Heart right ventricle (tissue), 16 donors: ENCODE measurements around the gene CFAP61. TPM values are rescaled to one million over a fixed set of nuclear protein-coding genes. Genes with fewer than 3 reads are reported as not detected.
A peak's percentile ranks its signal among the peaks of the same experiment; 100 is the strongest.
"Not testable (repeated sequence)": the region's sequence is repeated elsewhere in the genome, so short reads cannot be mapped to it uniquely, and the experiment has no call there.

Source experiments
- ATAC-seq, 8 donors: fragments of 200-7000 bp; cut with Tn5 transposase; one replicate each; pipeline ENCODE4 v1.9.1; 2020; ENCODE audit warnings: mild to moderate bottlenecking in 8 of 8, moderate library complexity in 8 of 8, moderate number of reproducible peaks in 1 of 8
- DNase-seq, 2 donors: peaks; one replicate each; pipeline ENCODE4 v3.0.0-alpha.2; 2020
- H3K27ac ChIP-seq, 10 donors: fragments of 200-600 bp; sonication (generic) in 2 of 10; one replicate each; pipeline versions ENCODE4 v1.5.0 to v1.8.0; 2020 to 2022; ENCODE audit warnings: mild to moderate bottlenecking in 3 of 10
- H3K27me3 ChIP-seq, 7 donors: fragments of 200-600 bp; one replicate each; pipeline ENCODE4 v1.8.0; 2021 to 2022; ENCODE audit warnings: mild to moderate bottlenecking in 2 of 7
- H3K36me3 ChIP-seq, 9 donors: fragments of 200-600 bp; sonication (generic) in 1 of 9; one replicate each; pipeline versions ENCODE4 v1.5.0 to v1.8.0; 2020 to 2022; ENCODE audit warnings: mild to moderate bottlenecking in 2 of 9
- H3K4me1 ChIP-seq, 9 donors: fragments of 200-600 bp; sonication (generic) in 1 of 9; one replicate each; pipeline versions ENCODE4 v1.5.0 to v1.8.0; 2020 to 2022; ENCODE audit warnings: mild to moderate bottlenecking in 4 of 9
- H3K4me3 ChIP-seq, 10 donors: fragments of 200-600 bp; sonication (generic) in 2 of 10; one replicate each; pipeline versions ENCODE4 v1.5.0 to v1.8.0; 2020 to 2022; ENCODE audit warnings: mild to moderate bottlenecking in 7 of 10, moderate library complexity in 2 of 10
- H3K9me3 ChIP-seq, 11 donors: fragments of 200-600 bp in 10 of 11; sonication (generic) in 2 of 11; one replicate each; pipeline versions ENCODE4 v1.5.0 to v1.8.0; 2013 to 2022; ENCODE audit warnings: mild to moderate bottlenecking in 2 of 11, control low read depth in 1 of 11, moderate library complexity in 1 of 11
- CTCF ChIP-seq, 9 donors: fragments of 200-600 bp; sonication (generic) in 2 of 9; IDR thresholded peaks; one replicate each; pipeline versions ENCODE4 v1.5.0 to v1.8.0; 2021 to 2022; ENCODE audit warnings: antibody characterized with exemption in 9 of 9, mild to moderate bottlenecking in 5 of 9, moderate library complexity in 1 of 9
- WGBS, 2 donors: extraction: QIAGEN DNeasy Blood & Tissue Kit; methylation state at CpG; one replicate each; pipeline ENCODE4 v1.1.7; 2013; ENCODE audit warnings: inconsistent platforms in 1 of 2; 5-methylcytosine and 5-hydroxymethylcytosine counted together
- intact Hi-C, 10 donors: fragments of 100-400 bp; cut with DNase I; formaldehyde crosslinking; loops; one replicate each; pipeline versions ENCODE4 v1.11.1 to v1.14.2; 2022
- polyA plus RNA-seq, 2 donors: library from polyadenylated mRNA; stranded (reverse); fragments of 200-250 nt; gene quantifications; one replicate each; pipeline ENCODE4 v1.2.3, GENCODE V29; 2013
- total RNA-seq, 10 donors: library from RNA; stranded (reverse); fragmentation: NEBNext Ultra II Directional in 3 of 10; extraction: Animal tissue kit (Norgen Biotek cat#: 25700) in 3 of 10; gene quantifications; one replicate each; pipeline versions ENCODE4 v1.2.1 to v1.2.4, GENCODE V29; 2021 to 2023
- donor health status: Arrhythmogenic right ventricular cardiomyopathy.
- donor health status: ischemic (EF 13 %, LVEDD 7.1; RV severe dilation, severe dysfunction).
- donor health status: healthy with polysubstance abuse.
- donor health status: DM: no; HTN: yes; CAD: no.
- donor health status: DM: no; HTN: no; CAD: no.
- donor health status: ischemic (EF 25% LVEDD 6.9; RV normal size, moderate dysfunction).
- donor health status: ischemic (EF 25% LVEDD 5.7; RV mildly dilated, moderate dysfunction).
- donor health status: healthy.
- donor health status: DM: yes; HTN: yes; CAD: no.
- donor health status: Ischemic cardiomyopathy.
- donor health status: ischemic (EF 35%, LVEDD 5.7; RV mildly dilated, moderate dysfunction).
- donor health status: nonischemic (EF 11% LVEDD 7.7; RV severe dilation, severe dysfunction).
- donor health status: DM: yes; HTN: yes; CAD: no.
- donor health status: PGD.
- donor health status: ischemic (EF 29% LVEDD 5.4; RV normal size, mild dysfunction).
- donor health status: nonischemic (EF 23%, LVEDD 6.1; RV moderate dilation, normal function).

CFAP61 gene
- total and polyA plus RNA-seq, 12 donors = 8.2 to 140 (median 60.6) TPM

- Histone ChIP-seq H3K4me3 (no peak overlapping the region), H3K36me3 (no peaks in the 10 kb centered on the region), H3K4me1 (no peaks in the 10 kb centered on the region), H3K27me3 (peaks cover 0 to 2% (median 0%) of the 10 kb centered on the region in 7 donors), H3K9me3 (peaks cover 0 to 12% (median 0%) of the 10 kb centered on the region in 11 donors), H3K27ac (no peak overlapping the region)
- 74 to 78% methylated on average over 3 of the region's 3 CpGs for WGBS, 2 donors
- no peak for TF ChIP-seq CTCF (IDR thresholded peaks at IDR 0.05)
- DNase-seq (no peak), ATAC-seq (no peak)
- intact Hi-C loops = no loop called here
These were observed 301.2 kb downstream of the CFAP61 start for GRCh38 chr20:20353576-20353975.

DNA sequence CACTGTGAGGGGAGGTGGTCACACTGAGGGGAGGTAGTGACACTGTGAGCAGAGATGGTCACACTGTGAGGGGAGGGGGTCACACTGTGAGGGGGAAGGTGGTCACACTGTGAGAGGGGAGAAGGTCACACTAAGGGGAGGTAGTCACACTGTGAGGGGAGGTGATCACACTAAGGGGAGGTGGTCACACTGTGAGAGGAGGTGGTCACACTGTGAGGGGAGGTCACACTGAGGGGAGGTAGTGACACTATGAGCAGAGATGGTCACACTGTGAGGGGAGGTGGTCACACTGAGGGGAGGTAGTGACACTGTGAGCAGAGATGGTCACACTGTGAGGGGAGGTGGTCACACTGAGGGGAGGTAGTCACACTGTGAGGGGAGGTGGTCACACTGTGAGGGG lies 303.2 kb downstream of the CFAP61 start:
- ATAC-seq, DNase-seq, H3K9me3 ChIP-seq, H3K27ac ChIP-seq, H3K36me3 ChIP-seq, H3K4me1 ChIP-seq, intact Hi-C loops, H3K4me3 ChIP-seq: not testable (repeated sequence)
- peaks cover 0 to 19% (median 0%) of the 10 kb centered on the region in 7 donors for H3K27me3 ChIP-seq

GRCh38 chr20:20358801-20359200 lies 306.5 kb downstream of the CFAP61 start:
- Histone ChIP-seq H3K36me3 (no peaks in the 10 kb centered on the region), H3K4me3 (no peak overlapping the region), H3K27ac (no peak overlapping the region), H3K9me3 (peaks cover 0 to 4% (median 0%) of the 10 kb centered on the region in 11 donors), H3K27me3 (peaks cover 0 to 46% (median 25%) of the 10 kb centered on the region in 7 donors), H3K4me1 (peaks cover 0 to 13% (median 5%) of the 10 kb centered on the region in 9 donors)
- ATAC-seq (no peak), DNase-seq (no peak)
- intact Hi-C loops = no loop called here
- TF ChIP-seq CTCF (IDR thresholded peaks at IDR 0.05) = no peak

GRCh38 chr20:20359628-20360027 lies 307.3 kb downstream of the CFAP61 start:
- Histone ChIP-seq H3K4me3 (no peak overlapping the region), H3K4me1 (peaks cover 0 to 21% (median 9%) of the 10 kb centered on the region in 9 donors), H3K9me3 (no peaks in the 10 kb centered on the region), H3K36me3 (no peaks in the 10 kb centered on the region), H3K27ac (no peak overlapping the region), H3K27me3 (peaks cover 6 to 54% (median 34%) of the 10 kb centered on the region in 7 donors)
- intact Hi-C loops = loop anchor here in 9 of 10 donors (2.0 to 10.0 kb wide), 3 partner anchors 205 to 209 kb away; no protein-coding TSS in a partner anchor
- no peak for ATAC-seq
- WGBS, 2 donors = 76 to 82% methylated on average over 6 of the region's 6 CpGs
- no peak for TF ChIP-seq CTCF (IDR thresholded peaks at IDR 0.05)
- no peak for DNase-seq

GRCh38 chr20:20360464-20360863 lies 308.1 kb downstream of the CFAP61 start:
- intact Hi-C loops = loop anchor here in 9 of 10 donors (2.0 to 10.0 kb wide), 3 partner anchors 204 to 208 kb away; no protein-coding TSS in a partner anchor
- Histone ChIP-seq H3K27ac (no peak overlapping the region), H3K4me3 (no peak overlapping the region), H3K9me3 (no peaks in the 10 kb centered on the region), H3K36me3 (no peaks in the 10 kb centered on the region), H3K27me3 (peaks cover 14 to 62% (median 42%) of the 10 kb centered on the region in 7 donors), H3K4me1 (peaks cover 0 to 22% (median 9%) of the 10 kb centered on the region in 9 donors)
- DNase-seq = peak in 1 of 2 donors; percentile 26
- TF ChIP-seq CTCF (IDR thresholded peaks at IDR 0.05) = peak; percentile 21 to 81 (median 73)
- ATAC-seq = peak in 7 of 8 donors; percentile 65 to 84 (median 72)
- WGBS, 2 donors = 2 to 4% methylated on average over 6 of the region's 6 CpGs
